WTC11 (cell line): Measurements from ENCODE around the gene PRM3. TPM values are rescaled to one million over a fixed set of nuclear protein-coding genes. Genes with fewer than 3 reads are reported as not detected.

Experiments used
- ATAC-seq: fragments of 200-7000 bp; cut with Tn5 transposase; 2 replicates; pipeline ENCODE4 v1.10.0; 2021; ENCODE audit warnings: mild to moderate bottlenecking, moderate library complexity
- CTCF ChIA-PET: fragments of 300-600 bp; sonication (Branson Sonifier 250); formaldehyde crosslinking; loops from one replicate; lab custom pipeline; 2021; ENCODE audit warnings: antibody characterized with exemption; lab: Charles Lee
- POLR2A ChIA-PET: fragments of 350-600 bp; sonication (Branson Sonifier 250); formaldehyde crosslinking; loops from one replicate; lab custom pipeline; 2021; ENCODE audit warnings: antibody characterized with exemption; lab: Charles Lee
- DNase-seq: peaks from one replicate; pipeline ENCODE4 v3.0.0; 2021; ENCODE audit warnings: low spot score
- H3K27ac Mint-ChIP-seq: 2 replicates; pipeline ENCODE4 v1.8.0; 2021; ENCODE audit warnings: mixed read lengths
- H3K27me3 Mint-ChIP-seq: 2 replicates; pipeline ENCODE4 v1.8.0; 2021; ENCODE audit warnings: low read depth, mild to moderate bottlenecking, moderate library complexity, mixed read lengths
- H3K36me3 Mint-ChIP-seq: 2 replicates; pipeline ENCODE4 v1.8.0; 2021; ENCODE audit warnings: mixed read lengths
- H3K4me1 Mint-ChIP-seq: 2 replicates; pipeline ENCODE4 v1.8.0; 2022; ENCODE audit warnings: mixed read lengths
- H3K4me3 Mint-ChIP-seq: 2 replicates; pipeline ENCODE4 v1.8.0; 2021; ENCODE audit warnings: mild to moderate bottlenecking, moderate library complexity, mixed read lengths
- H3K9me3 Mint-ChIP-seq: 2 replicates; pipeline ENCODE4 v1.8.0; 2021; ENCODE audit warnings: mixed read lengths
- EMX1 ChIP-seq: fragments of 250-450 bp; sonication (Bioruptor Pico); IDR thresholded peaks from 2 replicates; pipeline ENCODE4 v1.8.0; 2021; ENCODE audit warnings: mild to moderate bottlenecking
- ESRRA ChIP-seq: sonication (generic); formaldehyde crosslinking; IDR thresholded peaks from 2 replicates; pipeline ENCODE4 v1.8.1; 2022; ENCODE audit warnings: mild to moderate bottlenecking, missing genetic modification reagents, borderline replicate concordance
- GRHL2 ChIP-seq: fragments of 250-450 bp; sonication (Bioruptor Pico); IDR thresholded peaks from 2 replicates; pipeline ENCODE4 v1.8.0; 2022; ENCODE audit warnings: mild to moderate bottlenecking, moderate library complexity; ENCODE audit not compliant: insufficient replicate concordance, severe bottlenecking
- MXD4 ChIP-seq: fragments of 250-450 bp; sonication (Bioruptor Pico); IDR thresholded peaks from 2 replicates; pipeline ENCODE4 v1.8.0; 2021; ENCODE audit warnings: mild to moderate bottlenecking, moderate library complexity, borderline replicate concordance
- NFYB ChIP-seq: sonication (generic); formaldehyde crosslinking; conservative IDR thresholded peaks from 2 replicates; pipeline ENCODE4 v1.8.0; 2022; ENCODE audit warnings: low read depth, missing genetic modification reagents
- NR1H2 ChIP-seq: sonication (generic); formaldehyde crosslinking; IDR thresholded peaks from 2 replicates; pipeline ENCODE4 v1.9.0; 2021; ENCODE audit warnings: mild to moderate bottlenecking, moderate library complexity, missing genetic modification reagents
- NR3C1 ChIP-seq: sonication (generic); formaldehyde crosslinking; conservative IDR thresholded peaks from 2 replicates; pipeline ENCODE4 v1.8.1; 2023; ENCODE audit warnings: low read depth, mild to moderate bottlenecking, missing genetic modification reagents
- OVOL2 ChIP-seq: fragments of 250-450 bp; sonication (Bioruptor Pico); IDR thresholded peaks from 2 replicates; pipeline ENCODE4 v1.9.0; 2021; ENCODE audit warnings: mild to moderate bottlenecking, borderline replicate concordance
- PRRX2 ChIP-seq: fragments of 250-450 bp; sonication (Bioruptor Pico); IDR thresholded peaks from 2 replicates; pipeline ENCODE4 v1.8.0; 2021; ENCODE audit warnings: mild to moderate bottlenecking
- RELA ChIP-seq: sonication (generic); formaldehyde crosslinking; IDR thresholded peaks from 2 replicates; pipeline ENCODE4 v1.8.1; 2022; ENCODE audit warnings: missing genetic modification reagents, mild to moderate bottlenecking, borderline replicate concordance
- ZBTB21 ChIP-seq: sonication (generic); formaldehyde crosslinking; IDR thresholded peaks from 2 replicates; pipeline ENCODE4 v1.8.1; 2023; ENCODE audit warnings: mild to moderate bottlenecking, missing genetic modification reagents, borderline replicate concordance
- ZNF121 ChIP-seq: sonication (generic); formaldehyde crosslinking; IDR thresholded peaks from 2 replicates; pipeline ENCODE4 v1.8.0; 2023; ENCODE audit warnings: missing genetic modification reagents
- ZNF416 ChIP-seq: fragments of 250-450 bp; sonication (Bioruptor Pico); IDR thresholded peaks from 2 replicates; pipeline ENCODE4 v1.9.0; 2021; ENCODE audit warnings: mild to moderate bottlenecking, inconsistent platforms
- ZNF671 ChIP-seq: fragments of 250-450 bp; sonication (Bioruptor Pico); IDR thresholded peaks from 2 replicates; pipeline ENCODE4 v1.8.0; 2021; ENCODE audit warnings: mild to moderate bottlenecking
- total RNA-seq: library from RNA; stranded (reverse); gene quantifications from 3 replicates; pipeline ENCODE4 v1.2.3, GENCODE V29; 2021
- TF ChIP-seq, protein P1 (sequence below): sonication (generic); formaldehyde crosslinking; IDR thresholded peaks from 2 replicates; pipeline ENCODE4 v1.8.1; 2023; ENCODE audit warnings: mild to moderate bottlenecking, missing genetic modification reagents
- TF ChIP-seq, protein P2 (sequence below): sonication (generic); formaldehyde crosslinking; IDR thresholded peaks from 2 replicates; pipeline ENCODE4 v1.8.1; 2022; ENCODE audit warnings: low read depth, missing genetic modification reagents, borderline replicate concordance
- TF ChIP-seq, protein P3 (sequence below): sonication (generic); formaldehyde crosslinking; IDR thresholded peaks from 2 replicates; pipeline ENCODE4 v1.8.1; 2022; ENCODE audit warnings: missing genetic modification reagents, borderline replicate concordance
- TF ChIP-seq, protein P4 (sequence below): sonication (generic); formaldehyde crosslinking; IDR thresholded peaks from 2 replicates; pipeline ENCODE4 v1.8.0; 2022; ENCODE audit warnings: mild to moderate bottlenecking, missing genetic modification reagents
- TF ChIP-seq, protein P5 (sequence below): sonication (generic); formaldehyde crosslinking; IDR thresholded peaks from 2 replicates; pipeline ENCODE4 v1.8.0; 2023; ENCODE audit warnings: missing genetic modification reagents, mild to moderate bottlenecking, borderline replicate concordance

PRM3 gene
- total RNA-seq, 1 experiment from 2014 or later, result not detected

DNA sequence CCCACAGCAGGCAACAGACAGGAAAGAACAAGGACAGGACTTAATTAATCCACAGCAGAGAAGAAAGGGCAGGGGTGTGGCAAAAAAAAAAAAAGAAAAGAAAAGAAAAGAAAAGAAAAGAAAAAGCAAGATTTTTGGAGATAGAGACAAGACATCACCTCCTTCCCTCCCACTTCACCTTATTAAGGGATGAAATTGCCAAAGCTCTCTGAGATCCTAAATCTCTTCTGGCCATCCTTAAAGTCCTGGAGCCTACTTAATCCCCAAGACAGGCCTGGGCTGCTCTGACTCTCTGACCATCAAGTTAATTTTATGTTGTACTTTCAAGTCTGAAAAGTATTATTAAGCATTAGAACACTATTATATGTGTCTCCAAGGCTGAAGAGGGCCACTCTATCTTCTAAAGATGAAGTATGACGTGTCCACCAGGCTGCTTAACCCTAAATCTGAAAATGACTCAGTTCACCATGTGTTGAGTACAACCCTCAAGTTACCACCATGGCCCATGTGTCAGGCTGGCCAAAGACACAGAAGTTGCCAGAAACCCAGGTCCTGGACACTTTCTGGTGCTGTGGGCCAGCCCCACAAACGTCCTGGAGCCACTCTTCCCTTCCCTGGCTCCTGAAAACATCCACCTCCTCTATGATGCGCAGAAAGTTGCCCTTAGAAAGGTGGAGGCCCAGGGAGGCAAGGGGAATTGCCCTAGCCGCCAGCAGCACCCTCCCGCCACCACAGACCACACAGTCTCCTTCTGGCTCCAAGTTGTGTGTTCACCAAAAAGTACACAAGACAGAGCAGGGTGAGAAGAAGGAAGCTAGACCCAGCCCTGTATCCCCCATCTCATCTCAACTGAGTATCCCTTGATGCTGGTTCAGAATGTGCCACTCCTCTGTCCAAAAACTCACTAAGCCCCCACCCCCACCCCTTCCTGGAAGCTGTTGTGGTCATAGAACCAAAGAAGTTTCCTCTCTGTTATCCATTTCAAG, 20.1 kb downstream of the PRM3 start:
- Mint-ChIP-seq H3K4me1 (peaks cover 41% of the 10 kb centered on the region), H3K36me3 (peaks cover 19% of the 10 kb centered on the region), H3K4me3 (peak overlapping the region; percentile 77), H3K27ac (peak overlapping the region; percentile 84), H3K9me3 (no peaks in the 10 kb centered on the region)
- POLR2A ChIA-PET, result interaction anchor here (0.8 to 1.0 kb wide), 2 partner anchors 16 to 304 kb away, joined by 3 to 4 read pairs; partner anchors contain the start of gene TNP2
- no peak for ATAC-seq
- TF ChIP-seq, protein P1, sequence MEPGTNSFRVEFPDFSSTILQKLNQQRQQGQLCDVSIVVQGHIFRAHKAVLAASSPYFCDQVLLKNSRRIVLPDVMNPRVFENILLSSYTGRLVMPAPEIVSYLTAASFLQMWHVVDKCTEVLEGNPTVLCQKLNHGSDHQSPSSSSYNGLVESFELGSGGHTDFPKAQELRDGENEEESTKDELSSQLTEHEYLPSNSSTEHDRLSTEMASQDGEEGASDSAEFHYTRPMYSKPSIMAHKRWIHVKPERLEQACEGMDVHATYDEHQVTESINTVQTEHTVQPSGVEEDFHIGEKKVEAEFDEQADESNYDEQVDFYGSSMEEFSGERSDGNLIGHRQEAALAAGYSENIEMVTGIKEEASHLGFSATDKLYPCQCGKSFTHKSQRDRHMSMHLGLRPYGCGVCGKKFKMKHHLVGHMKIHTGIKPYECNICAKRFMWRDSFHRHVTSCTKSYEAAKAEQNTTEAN, result no peak
- TF ChIP-seq, protein P2, sequence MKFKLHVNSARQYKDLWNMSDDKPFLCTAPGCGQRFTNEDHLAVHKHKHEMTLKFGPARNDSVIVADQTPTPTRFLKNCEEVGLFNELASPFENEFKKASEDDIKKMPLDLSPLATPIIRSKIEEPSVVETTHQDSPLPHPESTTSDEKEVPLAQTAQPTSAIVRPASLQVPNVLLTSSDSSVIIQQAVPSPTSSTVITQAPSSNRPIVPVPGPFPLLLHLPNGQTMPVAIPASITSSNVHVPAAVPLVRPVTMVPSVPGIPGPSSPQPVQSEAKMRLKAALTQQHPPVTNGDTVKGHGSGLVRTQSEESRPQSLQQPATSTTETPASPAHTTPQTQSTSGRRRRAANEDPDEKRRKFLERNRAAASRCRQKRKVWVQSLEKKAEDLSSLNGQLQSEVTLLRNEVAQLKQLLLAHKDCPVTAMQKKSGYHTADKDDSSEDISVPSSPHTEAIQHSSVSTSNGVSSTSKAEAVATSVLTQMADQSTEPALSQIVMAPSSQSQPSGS (CRISPR knock-in tag), result no peak
- TF ChIP-seq EMX1 (CRISPR knock-in tag), result no peak
- no peak for TF ChIP-seq NFYB (CRISPR knock-in tag)
- TF ChIP-seq, all 79 proteins: peak for 0
- CTCF ChIA-PET, result interaction anchor here (1.9 kb wide), 1 partner anchor 103 kb away, joined by 9 read pairs; no protein-coding TSS in a partner anchor
- no peaks in the 10 kb centered on the region for H3K27me3 Mint-ChIP-seq
- no peak for DNase-seq

DNA sequence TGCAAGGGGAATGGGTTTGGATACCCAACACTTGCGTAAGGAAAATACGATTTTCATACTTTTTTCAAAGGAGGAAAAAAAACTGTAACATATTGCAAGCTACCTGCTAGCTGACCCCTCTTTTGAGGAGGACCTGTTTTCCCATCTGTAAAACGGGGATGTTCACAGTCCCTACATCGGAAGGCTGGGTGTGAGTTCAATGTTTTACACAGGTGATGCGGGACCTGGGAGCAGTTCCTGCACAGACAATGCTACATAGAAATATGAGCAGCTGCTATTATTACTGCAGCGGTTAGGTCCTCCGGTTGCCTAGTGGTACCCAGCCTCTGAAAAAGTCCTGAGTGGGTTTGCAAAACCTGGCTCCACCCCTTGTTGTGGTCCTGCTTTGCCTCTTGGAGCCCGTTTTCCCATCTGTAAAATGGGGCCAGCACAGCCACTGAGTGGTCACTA, 20.9 kb downstream of the PRM3 start:
- H3K27me3 Mint-ChIP-seq, result no peaks in the 10 kb centered on the region
- peak overlapping the region; percentile 77 for H3K4me3 Mint-ChIP-seq
- H3K27ac Mint-ChIP-seq, result peak overlapping the region; percentile 77
- no peaks in the 10 kb centered on the region for H3K9me3 Mint-ChIP-seq
- ChIA-PET POLR2A (no interaction called here), CTCF (interaction anchor here (1.0 to 1.9 kb wide), 2 partner anchors 104 to 106 kb away, joined by 3 to 9 read pairs; no protein-coding TSS in a partner anchor)
- peaks cover 39% of the 10 kb centered on the region for H3K4me1 Mint-ChIP-seq
- TF ChIP-seq, protein P3, sequence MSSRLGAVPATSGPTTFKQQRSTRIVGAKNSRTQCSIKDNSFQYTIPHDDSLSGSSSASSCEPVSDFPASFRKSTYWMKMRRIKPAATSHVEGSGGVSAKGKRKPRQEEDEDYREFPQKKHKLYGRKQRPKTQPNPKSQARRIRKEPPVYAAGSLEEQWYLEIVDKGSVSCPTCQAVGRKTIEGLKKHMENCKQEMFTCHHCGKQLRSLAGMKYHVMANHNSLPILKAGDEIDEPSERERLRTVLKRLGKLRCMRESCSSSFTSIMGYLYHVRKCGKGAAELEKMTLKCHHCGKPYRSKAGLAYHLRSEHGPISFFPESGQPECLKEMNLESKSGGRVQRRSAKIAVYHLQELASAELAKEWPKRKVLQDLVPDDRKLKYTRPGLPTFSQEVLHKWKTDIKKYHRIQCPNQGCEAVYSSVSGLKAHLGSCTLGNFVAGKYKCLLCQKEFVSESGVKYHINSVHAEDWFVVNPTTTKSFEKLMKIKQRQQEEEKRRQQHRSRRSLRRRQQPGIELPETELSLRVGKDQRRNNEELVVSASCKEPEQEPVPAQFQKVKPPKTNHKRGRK (CRISPR knock-in tag), result no peak
- TF ChIP-seq ZNF416 (no peak), ZNF671 (CRISPR knock-in tag) (no peak), NR1H2 (CRISPR knock-in tag) (no peak), PRRX2 (CRISPR knock-in tag) (no peak), MXD4 (no peak)
- DNase-seq (no peak), ATAC-seq (no peak)
- peaks cover 19% of the 10 kb centered on the region for H3K36me3 Mint-ChIP-seq

DNA sequence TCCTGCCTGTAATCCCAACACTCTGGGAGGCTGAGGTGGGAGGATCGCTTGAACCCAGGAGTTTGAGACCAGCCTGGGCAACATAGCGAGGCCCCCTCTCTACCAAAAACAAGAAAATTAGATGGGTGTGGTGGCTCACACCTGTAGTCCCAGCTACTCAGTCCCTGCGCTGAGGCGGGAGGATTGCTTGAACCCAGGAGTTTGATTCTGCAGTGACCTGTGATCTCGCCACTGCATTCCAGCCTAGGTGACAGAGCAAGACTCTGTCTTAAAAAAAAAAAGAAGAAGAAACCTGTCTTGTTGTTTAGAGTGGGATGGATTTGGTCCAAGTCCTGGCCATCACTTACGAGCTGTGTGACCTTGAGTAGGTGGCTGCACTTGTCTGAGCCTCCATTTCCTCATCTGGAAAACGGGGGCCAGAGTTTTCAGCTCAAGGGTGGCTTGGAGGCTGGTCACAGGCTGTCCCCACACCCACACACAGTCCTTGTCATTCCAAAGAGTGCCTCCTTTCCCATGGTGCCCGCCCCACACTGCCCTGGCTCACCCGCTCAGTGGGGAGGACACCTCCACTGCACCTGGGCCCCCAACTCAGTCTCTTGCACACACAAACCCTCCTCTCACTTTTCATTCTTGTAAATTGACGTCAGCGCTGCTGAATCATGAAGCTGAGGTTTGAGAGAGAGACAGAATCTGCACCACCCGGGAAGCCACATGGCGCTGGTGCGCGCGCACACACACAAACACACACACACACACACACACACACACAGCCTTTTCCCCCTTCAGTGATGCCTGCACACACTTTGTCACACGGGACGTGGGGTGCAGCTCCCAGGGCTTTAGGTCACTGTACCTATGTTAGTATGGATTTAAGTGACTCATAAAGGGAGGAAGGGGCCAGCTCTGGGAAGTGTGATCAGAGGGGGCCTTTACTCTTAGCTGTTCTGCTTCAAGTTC, 21.6 kb downstream of the PRM3 start:
- DNase-seq (no peak), ATAC-seq (no peak)
- POLR2A ChIA-PET, result interaction anchor here (0.7 to 0.8 kb wide), 2 partner anchors 107 to 907 kb away, joined by 3 read pairs; no protein-coding TSS in a partner anchor
- H3K9me3 Mint-ChIP-seq, result no peaks in the 10 kb centered on the region
- CTCF ChIA-PET, result interaction anchor here (1.0 to 1.9 kb wide), 2 partner anchors 104 to 107 kb away, joined by 3 to 9 read pairs; no protein-coding TSS in a partner anchor
- peak overlapping the region; percentile 81 for H3K27ac Mint-ChIP-seq
- TF ChIP-seq GRHL2 (CRISPR knock-in tag) (no peak), ZBTB21 (no peak), ESRRA (no peak), RELA (no peak), OVOL2 (no peak), PRRX2 (CRISPR knock-in tag) (peak; percentile 12; the same call in 1 of the 2 replicates), NR3C1 (CRISPR knock-in tag) (no peak), ZNF121 (peak; percentile 47; the same call in 1 of the 2 replicates)
- TF ChIP-seq, protein P4, sequence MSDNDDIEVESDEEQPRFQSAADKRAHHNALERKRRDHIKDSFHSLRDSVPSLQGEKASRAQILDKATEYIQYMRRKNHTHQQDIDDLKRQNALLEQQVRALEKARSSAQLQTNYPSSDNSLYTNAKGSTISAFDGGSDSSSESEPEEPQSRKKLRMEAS (CRISPR knock-in tag), result no peak
- TF ChIP-seq, protein P5, sequence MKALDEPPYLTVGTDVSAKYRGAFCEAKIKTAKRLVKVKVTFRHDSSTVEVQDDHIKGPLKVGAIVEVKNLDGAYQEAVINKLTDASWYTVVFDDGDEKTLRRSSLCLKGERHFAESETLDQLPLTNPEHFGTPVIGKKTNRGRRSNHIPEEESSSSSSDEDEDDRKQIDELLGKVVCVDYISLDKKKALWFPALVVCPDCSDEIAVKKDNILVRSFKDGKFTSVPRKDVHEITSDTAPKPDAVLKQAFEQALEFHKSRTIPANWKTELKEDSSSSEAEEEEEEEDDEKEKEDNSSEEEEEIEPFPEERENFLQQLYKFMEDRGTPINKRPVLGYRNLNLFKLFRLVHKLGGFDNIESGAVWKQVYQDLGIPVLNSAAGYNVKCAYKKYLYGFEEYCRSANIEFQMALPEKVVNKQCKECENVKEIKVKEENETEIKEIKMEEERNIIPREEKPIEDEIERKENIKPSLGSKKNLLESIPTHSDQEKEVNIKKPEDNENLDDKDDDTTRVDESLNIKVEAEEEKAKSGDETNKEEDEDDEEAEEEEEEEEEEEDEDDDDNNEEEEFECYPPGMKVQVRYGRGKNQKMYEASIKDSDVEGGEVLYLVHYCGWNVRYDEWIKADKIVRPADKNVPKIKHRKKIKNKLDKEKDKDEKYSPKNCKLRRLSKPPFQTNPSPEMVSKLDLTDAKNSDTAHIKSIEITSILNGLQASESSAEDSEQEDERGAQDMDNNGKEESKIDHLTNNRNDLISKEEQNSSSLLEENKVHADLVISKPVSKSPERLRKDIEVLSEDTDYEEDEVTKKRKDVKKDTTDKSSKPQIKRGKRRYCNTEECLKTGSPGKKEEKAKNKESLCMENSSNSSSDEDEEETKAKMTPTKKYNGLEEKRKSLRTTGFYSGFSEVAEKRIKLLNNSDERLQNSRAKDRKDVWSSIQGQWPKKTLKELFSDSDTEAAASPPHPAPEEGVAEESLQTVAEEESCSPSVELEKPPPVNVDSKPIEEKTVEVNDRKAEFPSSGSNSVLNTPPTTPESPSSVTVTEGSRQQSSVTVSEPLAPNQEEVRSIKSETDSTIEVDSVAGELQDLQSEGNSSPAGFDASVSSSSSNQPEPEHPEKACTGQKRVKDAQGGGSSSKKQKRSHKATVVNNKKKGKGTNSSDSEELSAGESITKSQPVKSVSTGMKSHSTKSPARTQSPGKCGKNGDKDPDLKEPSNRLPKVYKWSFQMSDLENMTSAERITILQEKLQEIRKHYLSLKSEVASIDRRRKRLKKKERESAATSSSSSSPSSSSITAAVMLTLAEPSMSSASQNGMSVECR (CRISPR knock-in tag), result 0 out of 2 replicates have a peak, but pooled peaks have one; percentile 24
- no peaks in the 10 kb centered on the region for H3K27me3 Mint-ChIP-seq
- peaks cover 32% of the 10 kb centered on the region for H3K4me1 Mint-ChIP-seq
- peak overlapping the region; percentile 77 for H3K4me3 Mint-ChIP-seq
- peaks cover 19% of the 10 kb centered on the region for H3K36me3 Mint-ChIP-seq
